SK-N-SH treated with all-trans-retinoic acid at 6 μM for 48 hours (cell line): ENCODE data around the gene WWP2.
A peak's percentile ranks its signal among the peaks of the same experiment; 100 is the strongest.
"Not testable (repeated sequence)": the region's sequence is repeated elsewhere in the genome, so short reads cannot be mapped to it uniquely, and the experiment has no call there.

Experiments used
- ATAC-seq: fragments of 200-7000 bp; cut with Tn5 transposase; 3 replicates; pipeline ENCODE4 v1.9.1; 2020; ENCODE audit warnings: mild to moderate bottlenecking, moderate library complexity

The WWP2 gene

DNA sequence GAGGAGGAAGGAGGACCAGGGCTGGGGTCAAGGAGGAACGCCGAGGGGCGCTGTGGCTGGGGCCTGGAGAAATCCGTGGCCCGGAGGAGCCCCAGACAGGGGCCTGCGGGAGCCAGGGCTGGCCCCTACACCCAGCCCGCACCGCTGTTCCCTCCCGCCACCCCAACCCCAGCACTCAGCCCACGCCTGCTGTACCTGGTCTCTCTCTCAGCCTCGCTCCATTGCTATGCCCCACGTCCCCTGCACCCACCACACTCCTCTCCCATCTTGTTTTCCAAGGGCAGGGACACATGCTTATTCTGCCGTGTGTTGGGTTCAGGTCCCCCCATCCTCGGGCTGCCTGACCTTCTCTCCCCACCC lies 189.5 kb downstream of the WWP2 start:
- ATAC-seq = peak; percentile 7; the same call in 2 of the 3 replicates

DNA sequence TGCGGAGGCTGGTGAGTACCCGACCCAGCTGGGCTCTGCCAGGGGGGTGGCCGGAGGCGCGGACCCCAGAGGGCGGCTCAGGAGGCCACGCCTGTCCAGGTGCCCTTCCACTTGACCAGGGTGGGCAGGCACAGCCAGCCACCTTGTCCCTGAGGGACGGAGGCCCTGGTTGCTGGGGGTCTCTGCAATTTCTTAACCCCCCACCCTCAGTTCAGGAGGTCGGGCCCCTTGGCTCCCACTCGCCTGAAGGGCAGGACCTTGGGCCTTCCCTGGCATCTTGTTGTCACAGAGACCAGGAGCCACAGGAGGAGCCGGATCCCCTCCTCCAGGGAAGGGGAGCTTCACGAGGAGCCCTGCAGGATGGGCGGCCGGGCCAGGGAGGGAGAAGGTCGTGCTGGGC lies 190.0 kb downstream of the WWP2 start:
- not testable (repeated sequence) for ATAC-seq

DNA sequence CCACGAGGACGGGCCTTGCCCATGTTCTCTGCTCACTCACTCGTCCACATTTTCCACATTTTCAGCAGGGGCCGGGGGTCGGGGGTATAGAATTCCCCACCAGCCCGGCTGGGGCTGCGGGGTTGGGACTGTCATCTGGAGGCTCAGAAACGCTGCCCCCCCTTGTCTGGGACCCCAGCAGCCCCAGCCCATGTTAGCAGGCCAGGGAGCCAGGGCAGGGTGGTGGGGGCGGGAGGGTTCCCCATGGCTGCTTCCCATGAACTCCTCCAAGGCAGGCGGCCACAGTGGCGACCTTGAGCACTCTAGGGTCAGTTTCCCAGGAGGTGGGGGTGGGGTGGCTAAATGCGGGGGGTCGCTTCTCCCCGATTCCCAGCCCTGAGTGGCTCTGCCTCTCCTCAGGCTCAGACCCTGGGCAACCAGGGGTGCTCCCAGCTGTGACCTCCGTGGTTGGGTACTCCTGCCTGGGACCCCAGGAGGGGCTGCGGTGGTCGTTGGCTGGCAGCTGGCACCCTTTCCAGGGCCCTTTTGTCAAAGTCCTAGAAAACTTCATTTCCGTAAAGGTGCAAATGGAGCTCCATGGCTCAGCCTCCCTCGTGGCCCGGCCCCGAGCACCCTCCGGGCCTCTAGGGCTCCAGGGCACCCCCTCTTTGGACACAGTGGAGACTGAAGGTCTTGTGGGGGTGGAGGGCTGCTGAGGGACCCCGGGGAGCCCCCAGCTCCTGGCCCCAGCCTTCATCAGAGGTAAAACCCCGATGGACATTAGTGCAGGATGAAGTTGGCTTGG lies 190.6 kb downstream of the WWP2 start:
- ATAC-seq = not testable (repeated sequence)

DNA sequence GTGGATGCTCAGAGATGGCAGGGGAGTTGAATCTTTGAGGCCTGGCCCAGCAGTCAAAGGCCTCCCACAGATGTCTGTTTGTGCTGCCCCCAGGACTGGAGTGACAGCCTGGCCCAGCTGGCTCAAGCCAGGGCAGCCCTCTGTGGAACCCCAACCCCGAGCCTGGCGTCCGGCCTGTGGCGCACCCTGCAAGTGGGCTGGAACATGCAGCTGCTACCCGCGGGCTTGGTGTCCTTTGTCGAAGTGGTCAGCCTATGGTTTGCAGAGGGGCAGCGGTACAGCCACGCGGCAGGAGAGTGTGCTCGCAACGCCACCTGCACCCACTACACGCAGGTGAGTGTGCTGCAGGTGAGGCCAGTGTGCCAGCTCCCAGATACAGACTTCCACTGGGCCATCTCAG lies 192.1 kb downstream of the WWP2 start:
- ATAC-seq = not testable (repeated sequence)

DNA sequence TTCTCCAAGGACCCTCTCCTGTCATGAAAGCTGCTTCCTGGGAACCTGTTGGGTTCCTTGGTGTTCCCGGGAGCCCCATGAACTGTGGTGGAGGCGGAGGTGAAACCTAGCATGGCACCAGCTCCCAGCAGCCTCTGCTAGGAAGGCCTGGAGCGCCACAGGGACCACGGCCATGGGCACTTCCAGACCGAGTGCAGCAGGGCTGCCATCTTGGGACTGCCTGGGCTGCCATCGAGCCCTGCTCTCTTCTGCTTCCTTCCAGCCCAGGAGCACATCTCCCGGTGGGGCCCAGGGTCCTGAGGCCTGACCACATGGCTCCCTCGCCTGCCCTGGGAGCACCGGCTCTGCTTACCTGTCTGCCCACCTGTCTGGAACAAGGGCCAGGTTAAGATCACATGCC lies 201.2 kb downstream of the WWP2 start:
- ATAC-seq = not testable (repeated sequence)

DNA sequence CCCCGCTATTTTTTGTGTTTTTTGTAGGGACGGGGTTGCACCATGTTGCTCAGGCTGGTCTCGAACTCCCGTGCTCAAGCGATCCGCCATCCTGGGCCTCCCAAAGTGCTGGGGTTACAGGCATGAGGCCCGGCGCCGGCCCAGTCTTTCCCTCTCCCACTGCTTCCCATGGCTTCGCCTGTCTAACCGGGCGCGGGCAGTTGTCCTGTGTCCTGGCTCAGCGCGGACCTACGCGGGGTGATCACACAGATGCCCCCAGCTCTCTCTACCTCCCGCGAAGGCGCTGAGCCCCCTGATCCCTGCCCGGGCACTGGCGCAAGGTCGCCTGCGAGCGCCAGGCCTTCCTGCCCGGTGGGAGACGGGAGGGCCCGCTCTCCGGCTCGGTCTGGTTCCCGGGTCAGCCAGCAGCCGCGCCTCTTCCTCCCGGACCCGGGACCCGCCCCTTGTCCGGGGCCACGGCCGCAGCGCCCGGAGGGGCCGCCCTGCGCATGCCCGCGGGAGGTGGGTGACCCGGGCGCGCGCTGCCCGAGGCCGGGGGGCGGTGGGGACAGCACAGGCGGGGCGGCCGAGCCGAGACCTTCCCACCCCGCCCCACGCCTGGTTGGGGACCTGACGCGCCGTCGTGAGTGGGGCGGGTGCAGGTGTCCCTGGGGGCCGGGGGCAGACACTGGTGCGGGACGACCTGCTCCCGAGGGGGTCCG lies 203.0 kb downstream of the WWP2 start:
- ATAC-seq = not testable (repeated sequence)

DNA sequence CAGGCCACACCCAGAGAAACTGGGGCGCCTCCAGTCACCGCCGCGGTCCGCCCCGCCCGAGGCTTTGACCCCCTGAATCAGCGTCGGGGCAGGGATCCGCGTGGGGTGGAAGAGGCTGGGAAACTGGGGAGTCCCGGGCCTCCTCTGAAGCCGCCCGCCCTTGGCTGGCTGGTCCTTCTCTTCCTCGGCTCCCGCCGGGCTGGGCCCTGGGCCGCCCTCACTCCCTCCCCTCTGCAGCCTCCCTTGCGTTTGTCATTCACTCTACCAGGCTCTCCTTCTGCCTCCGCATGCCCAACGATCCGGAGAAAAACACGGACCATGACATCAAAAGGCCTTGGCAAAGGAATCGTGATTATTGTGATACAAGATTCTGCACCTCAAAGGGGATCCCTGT lies 203.5 kb downstream of the WWP2 start:
- ATAC-seq = not testable (repeated sequence)

DNA sequence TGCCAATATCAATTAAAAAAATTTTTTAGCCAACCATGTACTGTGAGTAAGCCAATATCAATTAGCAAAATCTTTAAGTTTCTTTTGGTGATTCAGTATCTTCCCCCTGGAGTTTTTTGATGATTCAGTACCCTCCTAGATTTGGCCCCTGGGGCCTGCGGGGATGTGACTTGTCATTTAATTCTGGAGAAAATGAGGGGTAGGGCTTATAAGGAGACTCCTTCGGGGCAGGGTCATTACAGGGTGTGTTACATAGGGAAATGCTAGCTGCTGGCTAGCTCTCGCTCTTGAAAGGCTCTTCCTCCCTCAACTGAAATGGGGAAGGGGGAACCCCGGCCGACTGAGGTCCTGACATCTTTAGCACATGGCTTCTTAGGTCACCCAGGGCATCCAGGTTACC lies 205.6 kb downstream of the WWP2 start:
- not testable (repeated sequence) for ATAC-seq

DNA sequence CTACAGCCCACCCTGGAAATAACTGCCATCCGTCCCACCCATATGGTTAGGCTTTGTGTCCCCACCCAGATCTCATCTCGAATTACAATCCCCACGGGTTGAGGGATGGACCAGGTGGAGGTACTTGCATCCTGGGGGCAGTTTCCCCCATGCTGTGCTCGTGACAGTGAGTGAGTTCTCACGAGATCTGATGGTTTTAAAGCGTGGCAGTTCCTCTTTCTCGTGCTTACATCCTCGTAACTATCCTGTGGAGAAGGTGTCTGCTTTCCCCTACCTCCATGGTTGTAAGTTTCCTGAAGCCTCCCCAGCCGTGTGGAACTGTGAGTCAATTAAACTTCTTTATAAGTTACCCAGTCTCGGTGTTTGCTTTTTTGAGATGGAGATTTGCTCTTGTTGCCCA lies 206.0 kb downstream of the WWP2 start:
- not testable (repeated sequence) for ATAC-seq

DNA sequence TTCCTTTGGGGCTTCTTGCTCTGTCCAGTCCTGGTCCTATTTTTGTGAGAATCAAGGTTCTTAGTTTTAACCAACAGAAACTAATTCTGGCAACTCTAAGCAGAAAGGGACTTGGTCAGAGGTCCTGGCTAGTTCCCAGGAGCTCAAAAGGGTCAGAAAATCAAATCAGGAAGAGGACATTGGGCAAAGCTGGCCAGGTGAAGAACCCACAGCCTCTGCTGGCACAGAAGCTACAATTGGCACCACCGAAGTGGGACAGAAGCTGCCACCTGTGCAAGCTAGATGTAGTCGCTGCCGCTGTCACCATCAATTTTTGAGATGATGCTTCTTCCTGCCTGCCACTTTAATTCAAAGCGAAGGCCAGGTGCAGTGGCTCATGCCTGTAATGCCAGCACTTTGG lies 207.5 kb downstream of the WWP2 start:
- ATAC-seq = not testable (repeated sequence)

DNA sequence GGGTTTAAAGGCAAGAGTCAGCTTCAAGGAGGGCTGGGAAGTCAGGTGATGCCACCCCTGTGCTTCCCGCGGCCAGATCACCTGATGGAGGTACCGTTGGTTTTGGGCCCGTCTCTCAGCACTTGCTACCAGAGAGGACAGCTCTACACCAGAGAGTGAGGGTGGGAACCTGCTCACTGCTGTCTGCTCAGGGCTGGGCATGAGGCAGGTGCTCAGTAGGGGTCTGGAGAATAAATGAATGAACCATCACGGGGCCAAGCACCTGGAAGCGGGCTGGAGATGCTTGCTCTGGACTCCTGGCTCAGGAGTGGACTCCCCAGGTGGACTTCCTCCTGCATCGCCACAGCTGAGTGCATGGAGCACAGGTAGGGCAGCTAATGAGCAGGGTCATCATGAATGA lies 210.0 kb downstream of the WWP2 start:
- ATAC-seq = not testable (repeated sequence)

DNA sequence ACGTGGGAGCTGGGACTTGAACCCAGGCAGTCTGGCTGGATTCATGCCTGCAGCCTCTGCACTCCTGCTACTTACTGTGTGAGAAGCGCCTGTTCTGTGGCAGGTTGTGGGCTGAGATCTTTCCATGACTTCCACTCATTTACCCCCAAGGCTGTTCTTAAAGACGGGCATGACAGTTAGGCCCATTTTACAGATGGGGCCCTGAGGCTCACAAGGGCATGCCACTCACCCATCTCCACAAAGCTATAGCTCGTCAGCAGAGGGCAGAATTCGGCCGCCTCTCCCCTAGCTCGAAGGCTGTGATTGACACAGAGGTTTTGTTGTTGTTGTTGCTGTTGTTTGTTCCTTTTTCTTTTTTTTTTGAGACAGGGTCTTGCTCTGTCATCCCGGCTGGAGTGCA lies 210.8 kb downstream of the WWP2 start:
- ATAC-seq = not testable (repeated sequence)

DNA sequence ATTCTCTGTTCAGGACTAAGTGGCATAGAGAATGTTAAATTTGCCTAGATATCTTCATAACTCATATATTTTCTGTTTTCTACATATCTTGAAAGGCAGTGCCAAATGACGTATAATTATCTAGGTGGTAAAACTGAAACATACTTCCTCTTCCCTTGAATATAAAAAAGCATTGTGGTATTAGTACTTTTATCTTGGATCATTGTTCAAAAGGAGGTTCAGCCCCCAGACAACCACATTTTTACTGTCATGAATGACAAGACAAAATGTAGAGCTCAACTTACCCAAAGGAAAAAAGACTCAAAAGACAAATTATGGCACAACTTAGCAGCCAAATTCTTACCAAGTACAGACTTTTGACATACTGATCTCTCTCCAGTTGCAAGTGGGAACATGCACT lies 223.1 kb downstream of the WWP2 start:
- not testable (repeated sequence) for ATAC-seq
